H9 (cell line): Measurements from ENCODE around the gene ASPHD1. TPM values are rescaled to one million over a fixed set of nuclear protein-coding genes. Genes with fewer than 3 reads are reported as not detected.

Source experiments
- DNase-seq: peaks from one replicate; pipeline ENCODE4 v3.0.0-alpha.2; 2017
- H2AFZ ChIP-seq: one replicate; pipeline ENCODE4 v1.6.1; 2013; ENCODE audit warnings: mild to moderate bottlenecking, low read length, control low read depth, moderate library complexity
- H2AK5ac ChIP-seq: 2 replicates; pipeline ENCODE4 v1.6.1; 2013; ENCODE audit warnings: low read length, control low read depth, mixed read lengths; ENCODE audit not compliant: insufficient read length
- H2BK120ac ChIP-seq: one replicate; pipeline ENCODE4 v1.6.1; 2013; ENCODE audit warnings: low read depth, mild to moderate bottlenecking, low read length, control low read depth, inconsistent platforms; ENCODE audit not compliant: poor library complexity, severe bottlenecking
- H2BK12ac ChIP-seq: 2 replicates; pipeline ENCODE4 v1.6.1; 2013; ENCODE audit warnings: low read length, control low read depth, mixed read lengths, low read depth; ENCODE audit not compliant: insufficient read length
- H2BK15ac ChIP-seq: 2 replicates; pipeline ENCODE4 v1.6.1; 2013; ENCODE audit warnings: low read depth, low read length, control low read depth
- H2BK20ac ChIP-seq: one replicate; pipeline ENCODE4 v1.6.1; 2013; ENCODE audit warnings: low read depth, mild to moderate bottlenecking, low read length, control low read depth, inconsistent platforms; ENCODE audit not compliant: poor library complexity, severe bottlenecking
- H2BK5ac ChIP-seq: 2 replicates; pipeline ENCODE4 v1.6.1; 2013; ENCODE audit warnings: low read length, control low read depth, mixed read lengths; ENCODE audit not compliant: insufficient read length
- H3K14ac ChIP-seq: 2 replicates; pipeline ENCODE4 v1.6.1; 2013; ENCODE audit warnings: low read length, control low read depth; ENCODE audit not compliant: insufficient read depth
- H3K18ac ChIP-seq: 2 replicates; pipeline ENCODE4 v1.6.1; 2013; ENCODE audit warnings: low read depth, mild to moderate bottlenecking, mixed read lengths, low read length, control low read depth; ENCODE audit not compliant: insufficient read length
- H3K23ac ChIP-seq: 2 replicates; pipeline ENCODE4 v1.6.1; 2013; ENCODE audit warnings: low read length, control low read depth, mixed read lengths, low read depth; ENCODE audit not compliant: insufficient read length
- H3K23me2 ChIP-seq: 2 replicates; pipeline ENCODE4 v1.6.1; 2013; ENCODE audit warnings: low read depth, mild to moderate bottlenecking, mixed read lengths, low read length, control low read depth; ENCODE audit not compliant: insufficient read length, poor library complexity, severe bottlenecking
- H3K27ac ChIP-seq: 2 replicates; pipeline ENCODE4 v1.5.1; 2013; ENCODE audit warnings: low read length, control low read depth, mixed read lengths, low read depth; ENCODE audit not compliant: insufficient read length
- H3K27me3 ChIP-seq: 2 replicates; pipeline ENCODE4 v1.6.1; 2013; ENCODE audit warnings: low read length, control low read depth, inconsistent platforms; ENCODE audit not compliant: insufficient read depth
- H3K4ac ChIP-seq: 2 replicates; pipeline ENCODE4 v1.6.1; 2013; ENCODE audit warnings: low read depth, mild to moderate bottlenecking, control low read depth, inconsistent platforms, low read length, moderate library complexity
- H3K4me1 ChIP-seq: 2 replicates; pipeline ENCODE4 v1.6.1; 2013; ENCODE audit warnings: low read length, control low read depth, inconsistent platforms; ENCODE audit not compliant: insufficient read depth
- H3K4me2 ChIP-seq: 2 replicates; pipeline ENCODE4 v1.6.1; 2013; ENCODE audit warnings: low read length, control low read depth, mixed read lengths; ENCODE audit not compliant: insufficient read length, insufficient read depth
- H3K56ac ChIP-seq: 2 replicates; pipeline ENCODE4 v1.6.1; 2013; ENCODE audit warnings: low read depth, mild to moderate bottlenecking, mixed read lengths, low read length, control low read depth; ENCODE audit not compliant: insufficient read length
- H3K79me1 ChIP-seq: 2 replicates; pipeline ENCODE4 v1.6.1; 2013; ENCODE audit warnings: low read depth, mild to moderate bottlenecking, moderate library complexity, low read length, control low read depth, inconsistent platforms; ENCODE audit not compliant: insufficient read depth, poor library complexity, severe bottlenecking
- H3K79me2 ChIP-seq: 2 replicates; pipeline ENCODE4 v1.6.1; 2013; ENCODE audit warnings: low read length, control low read depth, inconsistent platforms; ENCODE audit not compliant: insufficient read depth
- H3K9ac ChIP-seq: 2 replicates; pipeline ENCODE4 v1.6.1; 2013; ENCODE audit warnings: low read length, control low read depth, mixed read lengths; ENCODE audit not compliant: insufficient read length; ENCODE audit errors: extremely low read depth
- H3K9me3 ChIP-seq: one replicate; pipeline ENCODE4 v1.6.1; 2013; ENCODE audit warnings: low read depth, low read length, inconsistent platforms; ENCODE audit not compliant: control insufficient read depth
- H3T11ph ChIP-seq: one replicate; pipeline ENCODE4 v1.6.1; 2013; ENCODE audit warnings: mild to moderate bottlenecking, low read length, control low read depth, inconsistent platforms
- H4K20me1 ChIP-seq: one replicate; pipeline ENCODE4 v1.6.1; 2013; ENCODE audit not compliant: control insufficient read depth, insufficient read length, insufficient read depth
- H4K5ac ChIP-seq: 2 replicates; pipeline ENCODE4 v1.6.1; 2013; ENCODE audit warnings: low read depth, mild to moderate bottlenecking, mixed read lengths, low read length, control low read depth; ENCODE audit not compliant: insufficient read length
- H4K8ac ChIP-seq: replicated peaks from 2 replicates; pipeline ENCODE4 v1.6.1; 2013; ENCODE audit warnings: low read length, control low read depth, mixed read lengths, low read depth; ENCODE audit not compliant: insufficient read length
- H4K91ac ChIP-seq: 2 replicates; pipeline ENCODE4 v1.6.1; 2013; ENCODE audit warnings: low read depth, mild to moderate bottlenecking, moderate library complexity, mixed read lengths, low read length, control low read depth; ENCODE audit not compliant: insufficient read length
- H3K27ac Mint-ChIP-seq, 3 experiments: 2 replicates in 2 of 3; 3 replicates in 1 of 3; pipeline ENCODE4 v1.8.0; 2020 to 2021; ENCODE audit warnings: mixed read lengths in 3 of 3, mild to moderate bottlenecking in 1 of 3, moderate library complexity in 1 of 3
- H3K27me3 Mint-ChIP-seq: 2 replicates; pipeline ENCODE4 v1.8.0; 2021; ENCODE audit warnings: low read depth, mild to moderate bottlenecking, moderate library complexity, mixed read lengths
- H3K36me3 Mint-ChIP-seq, 3 experiments: 2 replicates in 2 of 3; 3 replicates in 1 of 3; pipeline ENCODE4 v1.8.0; 2020 to 2021; ENCODE audit warnings: low read depth in 3 of 3, mixed read lengths in 3 of 3; ENCODE audit not compliant: insufficient read depth in 1 of 3
- H3K4me1 Mint-ChIP-seq, 2 experiments: 2 replicates each; pipeline ENCODE4 v1.8.0; 2020; ENCODE audit warnings: mixed read lengths in 2 of 2
- H3K4me3 Mint-ChIP-seq, 2 experiments: 2 replicates in 1 of 2; 3 replicates in 1 of 2; pipeline ENCODE4 v1.8.0; 2020 to 2021; ENCODE audit warnings: mild to moderate bottlenecking in 2 of 2, mixed read lengths in 2 of 2, moderate library complexity in 1 of 2
- H3K9me3 Mint-ChIP-seq, 2 experiments: 2 replicates in 1 of 2; 3 replicates in 1 of 2; pipeline ENCODE4 v1.8.0; 2020; ENCODE audit warnings: mild to moderate bottlenecking in 2 of 2, mixed read lengths in 2 of 2, moderate library complexity in 1 of 2
- WGBS: extraction: QIAGEN DNeasy Blood & Tissue Kit; methylation state at CpG from one replicate; pipeline ENCODE4 v1.1.7; 2013; ENCODE audit warnings: missing lambda C conversion rate, low lambda C conversion rate, mixed read lengths; ENCODE audit not compliant: insufficient read length; ENCODE audit errors: extremely low coverage; 5-methylcytosine and 5-hydroxymethylcytosine counted together
- total RNA-seq: library from RNA; stranded (reverse); gene quantifications from 2 replicates; pipeline ENCODE4 v1.2.1, GENCODE V29; 2021
- TF ChIP-seq, protein P1 (sequence below): fragments of 200-600 bp; sonication (generic); conservative IDR thresholded peaks from 3 replicates; pipeline ENCODE4 v1.8.0; 2021; ENCODE audit warnings: antibody characterized with exemption, mild to moderate bottlenecking

ASPHD1 gene
- total RNA-seq, 1 experiment from 2014 or later, result 16.7 TPM

DNA sequence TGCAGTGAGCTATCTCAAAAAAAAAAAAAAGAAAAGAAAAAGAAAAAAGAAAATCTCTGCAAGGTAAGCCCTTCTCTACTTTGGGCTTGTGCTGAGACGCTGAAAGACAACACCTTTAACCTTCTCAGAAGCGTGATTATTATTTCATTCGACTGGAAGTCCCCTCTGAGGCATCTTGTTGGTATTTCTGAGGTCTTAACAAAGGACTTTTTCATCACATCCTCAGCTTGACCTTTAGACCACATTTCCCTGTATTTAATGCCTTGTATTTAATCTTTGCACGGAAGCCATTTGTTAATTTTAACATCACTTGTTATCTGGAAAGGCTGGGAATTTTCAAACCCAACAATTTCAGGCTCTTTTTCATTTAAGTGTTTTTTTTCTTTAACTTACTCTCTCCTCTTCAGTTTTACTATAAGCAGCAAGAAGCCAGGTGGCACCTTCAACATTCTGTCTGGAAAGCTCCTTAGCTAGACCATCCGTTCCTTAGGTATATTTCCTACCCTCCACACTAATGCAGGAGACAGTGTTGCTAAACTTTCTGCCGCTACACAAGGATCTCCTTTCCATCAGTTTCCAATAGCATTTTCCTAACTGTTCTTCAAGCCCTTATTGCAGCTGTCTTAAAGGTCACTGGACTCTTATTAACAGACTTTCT lies 15.4 kb downstream of the ASPHD1 start:
- H3K18ac ChIP-seq, result no peak overlapping the region
- H3K14ac ChIP-seq, result no peak overlapping the region
- no peak overlapping the region for H4K8ac ChIP-seq
- Mint-ChIP-seq H3K4me3 (no peak overlapping the region), H3K4me1 (peaks cover 3 to 8% of the 10 kb centered on the region in 2 experiments), H3K9me3 (no peaks in the 10 kb centered on the region; a peak in 1 of 5 replicates), H3K27me3 (no peaks in the 10 kb centered on the region), H3K36me3 (peaks cover 18 to 44% (median 33%) of the 10 kb centered on the region in 3 experiments), H3K27ac (no peak overlapping the region; a peak in 1 of 7 replicates)
- no peaks in the 10 kb centered on the region for H4K20me1 ChIP-seq
- H2BK120ac ChIP-seq, result no peak overlapping the region
- H4K91ac ChIP-seq, result no peak overlapping the region
- H3K4me1 ChIP-seq, result no peaks in the 10 kb centered on the region
- H2BK5ac ChIP-seq, result no peak overlapping the region
- H4K5ac ChIP-seq, result no peak overlapping the region
- no peaks in the 10 kb centered on the region for H3K9me3 ChIP-seq
- no CpG with 5 or more reads among the region's 6 CpGs for WGBS
- TF ChIP-seq, protein P1, sequence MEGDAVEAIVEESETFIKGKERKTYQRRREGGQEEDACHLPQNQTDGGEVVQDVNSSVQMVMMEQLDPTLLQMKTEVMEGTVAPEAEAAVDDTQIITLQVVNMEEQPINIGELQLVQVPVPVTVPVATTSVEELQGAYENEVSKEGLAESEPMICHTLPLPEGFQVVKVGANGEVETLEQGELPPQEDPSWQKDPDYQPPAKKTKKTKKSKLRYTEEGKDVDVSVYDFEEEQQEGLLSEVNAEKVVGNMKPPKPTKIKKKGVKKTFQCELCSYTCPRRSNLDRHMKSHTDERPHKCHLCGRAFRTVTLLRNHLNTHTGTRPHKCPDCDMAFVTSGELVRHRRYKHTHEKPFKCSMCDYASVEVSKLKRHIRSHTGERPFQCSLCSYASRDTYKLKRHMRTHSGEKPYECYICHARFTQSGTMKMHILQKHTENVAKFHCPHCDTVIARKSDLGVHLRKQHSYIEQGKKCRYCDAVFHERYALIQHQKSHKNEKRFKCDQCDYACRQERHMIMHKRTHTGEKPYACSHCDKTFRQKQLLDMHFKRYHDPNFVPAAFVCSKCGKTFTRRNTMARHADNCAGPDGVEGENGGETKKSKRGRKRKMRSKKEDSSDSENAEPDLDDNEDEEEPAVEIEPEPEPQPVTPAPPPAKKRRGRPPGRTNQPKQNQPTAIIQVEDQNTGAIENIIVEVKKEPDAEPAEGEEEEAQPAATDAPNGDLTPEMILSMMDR, result no peak
- H3K4ac ChIP-seq, result no peak overlapping the region
- no peaks in the 10 kb centered on the region for H3K79me2 ChIP-seq
- H3K9ac ChIP-seq, result no peak overlapping the region
- H3T11ph ChIP-seq, result no peak overlapping the region
- DNase-seq, result no peak
- no peak overlapping the region for H2AFZ ChIP-seq
- H3K23me2 ChIP-seq, result no peaks in the 10 kb centered on the region
- no peak overlapping the region for H2BK20ac ChIP-seq
- no peak overlapping the region for H2BK15ac ChIP-seq
- H3K27ac ChIP-seq, result no peak overlapping the region
- no peaks in the 10 kb centered on the region for H3K27me3 ChIP-seq
- no peaks in the 10 kb centered on the region for H3K79me1 ChIP-seq
- no peak overlapping the region for H2AK5ac ChIP-seq
- no peak overlapping the region for H3K56ac ChIP-seq
- H2BK12ac ChIP-seq, result no peak overlapping the region
- no peak overlapping the region for H3K23ac ChIP-seq
- H3K4me2 ChIP-seq, result no peak overlapping the region
